OCI-LY7 (cell line): ENCODE measurements around the gene ODC1. TPM values are rescaled to one million over a fixed set of nuclear protein-coding genes. Genes with fewer than 3 reads are reported as not detected.

ENCODE experiments used
- BruUV-seq: library from RNA; stranded (reverse); fragments of 400-500 nt; replicated peaks from 2 replicates; lab custom pipeline; 2021; lab: Mats Ljungman, UMichigan
- CTCF ChIA-PET: fragments of 300-600 bp; sonication (Branson Sonifier 250); formaldehyde crosslinking; loops from one replicate; lab custom pipeline; 2022; ENCODE audit warnings: antibody characterized with exemption; ENCODE audit not compliant: unreplicated experiment; lab: Charles Lee
- POLR2A ChIA-PET: fragments of 300-600 bp; sonication (Branson Sonifier 250); formaldehyde crosslinking; loops from one replicate; lab custom pipeline; 2022; ENCODE audit warnings: antibody characterized with exemption; lab: Charles Lee
- DNase-seq: peaks from one replicate; pipeline ENCODE4 v3.0.0-alpha.2; 2015; ENCODE audit warnings: low spot score
- H2AFZ ChIP-seq: fragments of 200-600 bp; sonication (generic), shearing (Covaris generic); 2 replicates; pipeline ENCODE4 v1.6.1; 2014; ENCODE audit warnings: mild to moderate bottlenecking, antibody characterized with exemption, low read length, moderate library complexity
- H3K27ac ChIP-seq: fragments of 200-600 bp; sonication (generic); 2 replicates; pipeline ENCODE4 v1.5.1; 2014; ENCODE audit warnings: mixed run types, low read depth, mild to moderate bottlenecking, moderate library complexity, low read length, inconsistent platforms; ENCODE audit not compliant: poor library complexity, severe bottlenecking
- H3K36me3 ChIP-seq: fragments of 200-600 bp; sonication (generic); 2 replicates; pipeline ENCODE4 v1.6.1; 2014; ENCODE audit warnings: mild to moderate bottlenecking, antibody characterized with exemption, low read length, moderate library complexity, mixed read lengths; ENCODE audit not compliant: insufficient read depth
- H3K4me1 ChIP-seq: fragments of 200-600 bp; sonication (generic); 2 replicates; pipeline ENCODE4 v1.5.1; 2014; ENCODE audit warnings: mild to moderate bottlenecking, low read length; ENCODE audit not compliant: insufficient read depth, poor library complexity, severe bottlenecking
- H3K4me2 ChIP-seq: fragments of 200-600 bp; sonication (generic); 2 replicates; pipeline ENCODE4 v1.6.1; 2014; ENCODE audit warnings: mild to moderate bottlenecking, low read length
- H3K4me3 ChIP-seq: fragments of 200-600 bp; sonication (generic); 2 replicates; pipeline ENCODE4 v1.5.1; 2014; ENCODE audit warnings: mild to moderate bottlenecking, low read depth, low read length; ENCODE audit not compliant: poor library complexity, severe bottlenecking
- H3K79me2 ChIP-seq: fragments of 200-600 bp; sonication (generic); 2 replicates; pipeline ENCODE4 v1.6.1; 2016; ENCODE audit warnings: low read depth, mild to moderate bottlenecking, low read length, moderate library complexity, mixed read lengths; ENCODE audit not compliant: insufficient read depth
- H3K9me2 ChIP-seq: fragments of 200-600 bp; sonication (generic); 2 replicates; pipeline ENCODE4 v1.6.1; 2016; ENCODE audit warnings: mild to moderate bottlenecking, low read length, mixed read lengths; ENCODE audit not compliant: insufficient read depth
- H3K9me3 ChIP-seq: fragments of 200-600 bp; sonication (generic); 2 replicates; pipeline ENCODE4 v1.6.1; 2014; ENCODE audit warnings: mild to moderate bottlenecking, mixed run types, low read length, mixed read lengths
- H4K20me1 ChIP-seq: fragments of 200-600 bp; sonication (generic); 2 replicates; pipeline ENCODE4 v1.6.1; 2014; ENCODE audit warnings: mild to moderate bottlenecking, antibody characterized with exemption, low read length, moderate library complexity, mixed read lengths; ENCODE audit not compliant: insufficient read depth
- EZH2phosphoT487 ChIP-seq: fragments of 200-600 bp; sonication (generic); IDR thresholded peaks from 2 replicates; pipeline ENCODE4 v1.6.1; 2018; ENCODE audit warnings: low read depth, borderline replicate concordance, mild to moderate bottlenecking, mixed run types, antibody characterized with exemption, low read length, moderate library complexity, mixed read lengths
- intact Hi-C: fragments of 100-400 bp; cut with micrococcal nuclease; formaldehyde crosslinking; loops from one replicate; pipeline ENCODE4 v1.10.0; 2022; ENCODE audit not compliant: unreplicated experiment
- total RNA-seq, 2 experiments: library from RNA; depleted of rRNA in 1 of 2; stranded (reverse); fragments of >200 nt in 1 of 2; shearing (Covaris generic) in 1 of 2; gene quantifications; 2 replicates each; pipeline ENCODE4 v1.2.3, GENCODE V29; 2014 to 2022
- TF ChIP-seq, protein P1 (sequence below): fragments of 200-600 bp; sonication (generic); conservative IDR thresholded peaks from 2 replicates; pipeline ENCODE4 v1.5.1; 2014; ENCODE audit warnings: mild to moderate bottlenecking, antibody characterized with exemption, low read length, moderate library complexity, mixed read lengths

ODC1 gene
- total RNA-seq, 2 experiments from 2014 or later = 256 to 273 TPM

GRCh38 chr2:10495988-10496313 lies 47.8 kb upstream of the ODC1 start:
- H3K79me2 ChIP-seq = no peaks in the 10 kb centered on the region
- intact Hi-C loops = no loop called here
- H3K4me2 ChIP-seq = no peak overlapping the region
- H4K20me1 ChIP-seq = no peaks in the 10 kb centered on the region
- no peak for TF ChIP-seq EZH2phosphoT487
- TF ChIP-seq, protein P1, sequence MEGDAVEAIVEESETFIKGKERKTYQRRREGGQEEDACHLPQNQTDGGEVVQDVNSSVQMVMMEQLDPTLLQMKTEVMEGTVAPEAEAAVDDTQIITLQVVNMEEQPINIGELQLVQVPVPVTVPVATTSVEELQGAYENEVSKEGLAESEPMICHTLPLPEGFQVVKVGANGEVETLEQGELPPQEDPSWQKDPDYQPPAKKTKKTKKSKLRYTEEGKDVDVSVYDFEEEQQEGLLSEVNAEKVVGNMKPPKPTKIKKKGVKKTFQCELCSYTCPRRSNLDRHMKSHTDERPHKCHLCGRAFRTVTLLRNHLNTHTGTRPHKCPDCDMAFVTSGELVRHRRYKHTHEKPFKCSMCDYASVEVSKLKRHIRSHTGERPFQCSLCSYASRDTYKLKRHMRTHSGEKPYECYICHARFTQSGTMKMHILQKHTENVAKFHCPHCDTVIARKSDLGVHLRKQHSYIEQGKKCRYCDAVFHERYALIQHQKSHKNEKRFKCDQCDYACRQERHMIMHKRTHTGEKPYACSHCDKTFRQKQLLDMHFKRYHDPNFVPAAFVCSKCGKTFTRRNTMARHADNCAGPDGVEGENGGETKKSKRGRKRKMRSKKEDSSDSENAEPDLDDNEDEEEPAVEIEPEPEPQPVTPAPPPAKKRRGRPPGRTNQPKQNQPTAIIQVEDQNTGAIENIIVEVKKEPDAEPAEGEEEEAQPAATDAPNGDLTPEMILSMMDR = no peak
- no peaks in the 10 kb centered on the region for H3K36me3 ChIP-seq
- H3K9me3 ChIP-seq = no peaks in the 10 kb centered on the region
- CTCF ChIA-PET = no interaction called here
- H2AFZ ChIP-seq = no peak overlapping the region
- peaks cover 14% of the 10 kb centered on the region for H3K4me1 ChIP-seq
- DNase-seq = no peak
- H3K4me3 ChIP-seq = no peak overlapping the region
- H3K9me2 ChIP-seq = no peaks in the 10 kb centered on the region
- no TSS peak for BruUV-seq
- POLR2A ChIA-PET = no interaction called here
- no peak overlapping the region for H3K27ac ChIP-seq

DNA sequence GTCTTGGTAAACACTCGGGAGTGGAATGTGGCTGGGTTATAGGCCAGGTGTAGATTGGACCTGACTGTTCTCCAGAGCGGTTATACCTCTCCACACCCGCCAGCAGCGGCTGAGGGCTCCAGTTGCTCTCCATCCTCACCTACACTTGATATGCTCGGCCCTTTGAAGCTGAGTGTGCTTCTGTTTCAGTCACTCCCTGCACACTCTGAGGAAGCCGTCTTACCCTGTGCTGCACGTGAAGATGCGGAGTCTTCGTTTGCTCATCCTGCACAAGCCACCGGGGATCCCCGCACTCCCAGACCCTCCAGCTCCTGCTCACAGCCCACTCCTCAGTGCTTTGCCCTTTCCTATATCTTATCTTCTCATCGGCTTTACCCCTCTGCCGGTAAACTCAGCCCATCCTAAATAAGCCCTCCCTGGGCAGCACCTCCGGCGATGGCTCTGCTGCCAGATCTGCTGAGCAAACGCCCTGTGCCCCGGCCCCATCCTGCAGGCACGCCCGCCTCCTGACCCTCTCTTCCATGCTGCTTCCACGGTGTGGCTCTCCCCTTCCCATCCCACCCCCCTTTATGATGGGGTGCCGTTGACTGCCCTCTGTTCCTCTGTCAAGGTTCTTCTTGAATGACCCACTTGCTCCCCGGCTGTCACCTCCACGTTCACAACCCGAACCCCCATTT lies 47.3 kb upstream of the ODC1 start:
- intact Hi-C loops = no loop called here
- ChIA-PET CTCF (no interaction called here), POLR2A (interaction anchor here (0.6 kb wide), 1 partner anchor 13 kb away, joined by 4 read pairs; no protein-coding TSS in a partner anchor)
- Histone ChIP-seq H4K20me1 (no peaks in the 10 kb centered on the region), H3K9me2 (no peaks in the 10 kb centered on the region), H2AFZ (no peak overlapping the region), H3K36me3 (no peaks in the 10 kb centered on the region), H3K4me1 (peaks cover 14% of the 10 kb centered on the region), H3K79me2 (no peaks in the 10 kb centered on the region), H3K4me3 (no peak overlapping the region), H3K27ac (no peak overlapping the region), H3K9me3 (no peaks in the 10 kb centered on the region), H3K4me2 (no peak overlapping the region)
- no peak for TF ChIP-seq EZH2phosphoT487
- TF ChIP-seq, protein P1 = no peak
- DNase-seq = no peak
- BruUV-seq = no TSS peak

- POLR2A ChIA-PET = interaction anchor here (0.5 to 0.6 kb wide), 2 partner anchors 12 to 367 kb away, joined by 4 read pairs; no protein-coding TSS in a partner anchor
- CTCF ChIA-PET = no interaction called here
- intact Hi-C loops = no loop called here
Measured at GRCh38 chr2:10494351-10495066, 46.4 kb upstream of the ODC1 start.

More at GRCh38 chr2:10494351-10495066, 46.4 kb upstream of the ODC1 start:
- Histone ChIP-seq H3K4me2 (no peak overlapping the region), H4K20me1 (no peaks in the 10 kb centered on the region), H3K4me1 (peaks cover 14% of the 10 kb centered on the region), H3K9me3 (no peaks in the 10 kb centered on the region), H3K36me3 (no peaks in the 10 kb centered on the region), H3K79me2 (no peaks in the 10 kb centered on the region), H3K4me3 (no peak overlapping the region), H2AFZ (no peak overlapping the region), H3K9me2 (no peaks in the 10 kb centered on the region), H3K27ac (no peak overlapping the region)
- BruUV-seq = no TSS peak
- DNase-seq = no peak
- no peak for TF ChIP-seq EZH2phosphoT487
- TF ChIP-seq, protein P1 = no peak
